IMR-90 (cell line): Measurements from ENCODE around the gene UNC5A.

Experiments
- BHLHE40 ChIP-seq: fragments of 150-350 bp; IDR thresholded peaks from 2 replicates; pipeline ENCODE4 v1.6.1; 2016; ENCODE audit warnings: mild to moderate bottlenecking, low read depth, low read length
- CEBPB ChIP-seq: IDR thresholded peaks from 2 replicates; pipeline ENCODE4 v1.6.1; 2012; ENCODE audit warnings: low read depth, low read length, improper control_type of control experiment
- MAZ ChIP-seq: IDR thresholded peaks from 2 replicates; pipeline ENCODE4 v1.6.1; 2012; ENCODE audit warnings: low read depth, mild to moderate bottlenecking, low read length, improper control_type of control experiment, moderate library complexity, borderline replicate concordance
- MXI1 ChIP-seq: IDR thresholded peaks from 2 replicates; pipeline ENCODE4 v1.6.1; 2012; ENCODE audit warnings: low read depth, mild to moderate bottlenecking, low read length, moderate library complexity, borderline replicate concordance
- NFE2L2 ChIP-seq: fragments of 150-350 bp; IDR thresholded peaks from 2 replicates; pipeline ENCODE4 v1.6.1; 2016; ENCODE audit warnings: low read depth, mild to moderate bottlenecking, low read length
- POLR2A ChIP-seq: IDR thresholded peaks from 2 replicates; pipeline ENCODE4 v1.6.1; 2012; ENCODE audit warnings: mild to moderate bottlenecking, low read depth, low read length
- RAD21 ChIP-seq: IDR thresholded peaks from 2 replicates; pipeline ENCODE4 v1.6.1; 2012; ENCODE audit warnings: low read length, improper control_type of control experiment
- RCOR1 ChIP-seq: IDR thresholded peaks from 2 replicates; pipeline ENCODE4 v1.6.1; 2012; ENCODE audit warnings: mild to moderate bottlenecking, low read length, improper control_type of control experiment; ENCODE audit not compliant: insufficient replicate concordance
- RFX5 ChIP-seq: IDR thresholded peaks from 2 replicates; pipeline ENCODE4 v1.8.0; 2012; ENCODE audit warnings: low read depth, mild to moderate bottlenecking, low read length, moderate library complexity
- SMC3 ChIP-seq: fragments of 150-350 bp; IDR thresholded peaks from 2 replicates; pipeline ENCODE4 v1.6.1; 2016; ENCODE audit warnings: low read depth, mild to moderate bottlenecking, antibody characterized with exemption, low read length, moderate library complexity
- TF ChIP-seq, protein P1 (sequence below): conservative IDR thresholded peaks from 2 replicates; pipeline ENCODE4 v1.5.1; 2012; ENCODE audit warnings: mild to moderate bottlenecking, low read depth, low read length, improper control_type of control experiment
- TF ChIP-seq, protein P2 (sequence below): fragments of 150-350 bp; IDR thresholded peaks from 2 replicates; pipeline ENCODE4 v1.6.1; 2016; ENCODE audit warnings: low read depth, mild to moderate bottlenecking, low read length, moderate library complexity, borderline replicate concordance
- TF ChIP-seq, protein P3 (sequence below): fragments of 150-350 bp; IDR thresholded peaks from 2 replicates; pipeline ENCODE4 v1.6.1; 2017; ENCODE audit warnings: mild to moderate bottlenecking, antibody characterized with exemption, low read length, low read depth

DNA sequence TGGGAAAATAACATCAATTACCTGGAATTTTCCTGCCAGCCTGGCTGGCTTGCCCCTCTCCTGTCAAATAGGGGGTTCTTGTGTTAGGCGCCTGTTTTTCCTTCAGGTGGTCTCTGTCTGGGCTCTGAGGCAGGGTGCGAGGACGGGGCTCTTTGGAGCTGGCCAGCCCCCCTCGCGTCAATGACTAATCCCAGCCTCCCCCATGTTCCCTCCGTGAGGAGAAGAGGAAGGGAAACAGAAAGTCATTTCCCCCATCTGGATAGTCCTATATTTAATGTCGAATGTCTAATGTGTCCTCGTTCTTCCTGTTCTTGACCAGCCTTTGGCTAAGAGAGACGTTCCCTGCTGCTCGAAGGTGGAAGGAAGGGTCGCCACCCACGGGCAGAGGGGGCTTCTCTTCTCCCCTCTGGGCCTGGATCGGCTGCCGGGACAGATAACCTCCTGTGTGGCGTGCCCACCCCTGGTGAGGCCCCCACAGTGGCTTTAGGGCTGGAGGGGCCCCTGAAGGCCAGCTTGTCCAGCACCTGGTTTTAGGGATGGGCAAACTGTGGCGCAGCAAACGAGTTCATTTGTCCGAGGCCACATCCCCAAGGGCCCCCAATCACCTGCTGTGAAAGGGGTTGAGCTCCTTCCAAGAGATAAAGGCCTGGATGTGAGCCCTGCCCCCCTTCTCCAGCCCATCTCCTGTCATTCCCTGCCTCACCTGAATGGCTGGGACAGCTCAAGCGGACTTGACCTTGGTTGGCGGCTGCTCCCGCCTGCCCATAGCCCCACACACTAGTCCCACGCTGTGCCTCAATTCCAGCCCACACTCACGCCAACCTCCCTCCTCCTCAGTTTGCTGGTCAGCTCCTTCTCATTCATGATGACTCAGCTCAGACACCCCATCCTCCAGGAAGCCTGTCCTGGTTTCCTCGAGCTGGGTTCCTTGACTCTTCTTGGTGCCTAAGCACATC is 35.9 kb upstream of the UNC5A start:
- TF ChIP-seq, protein P1, sequence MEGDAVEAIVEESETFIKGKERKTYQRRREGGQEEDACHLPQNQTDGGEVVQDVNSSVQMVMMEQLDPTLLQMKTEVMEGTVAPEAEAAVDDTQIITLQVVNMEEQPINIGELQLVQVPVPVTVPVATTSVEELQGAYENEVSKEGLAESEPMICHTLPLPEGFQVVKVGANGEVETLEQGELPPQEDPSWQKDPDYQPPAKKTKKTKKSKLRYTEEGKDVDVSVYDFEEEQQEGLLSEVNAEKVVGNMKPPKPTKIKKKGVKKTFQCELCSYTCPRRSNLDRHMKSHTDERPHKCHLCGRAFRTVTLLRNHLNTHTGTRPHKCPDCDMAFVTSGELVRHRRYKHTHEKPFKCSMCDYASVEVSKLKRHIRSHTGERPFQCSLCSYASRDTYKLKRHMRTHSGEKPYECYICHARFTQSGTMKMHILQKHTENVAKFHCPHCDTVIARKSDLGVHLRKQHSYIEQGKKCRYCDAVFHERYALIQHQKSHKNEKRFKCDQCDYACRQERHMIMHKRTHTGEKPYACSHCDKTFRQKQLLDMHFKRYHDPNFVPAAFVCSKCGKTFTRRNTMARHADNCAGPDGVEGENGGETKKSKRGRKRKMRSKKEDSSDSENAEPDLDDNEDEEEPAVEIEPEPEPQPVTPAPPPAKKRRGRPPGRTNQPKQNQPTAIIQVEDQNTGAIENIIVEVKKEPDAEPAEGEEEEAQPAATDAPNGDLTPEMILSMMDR: no peak
- no peak for TF ChIP-seq MAZ
- TF ChIP-seq NFE2L2: no peak
- no peak for TF ChIP-seq SMC3
- TF ChIP-seq RCOR1: no peak
- TF ChIP-seq MXI1: no peak
- TF ChIP-seq POLR2A: no peak
- TF ChIP-seq, protein P2, sequence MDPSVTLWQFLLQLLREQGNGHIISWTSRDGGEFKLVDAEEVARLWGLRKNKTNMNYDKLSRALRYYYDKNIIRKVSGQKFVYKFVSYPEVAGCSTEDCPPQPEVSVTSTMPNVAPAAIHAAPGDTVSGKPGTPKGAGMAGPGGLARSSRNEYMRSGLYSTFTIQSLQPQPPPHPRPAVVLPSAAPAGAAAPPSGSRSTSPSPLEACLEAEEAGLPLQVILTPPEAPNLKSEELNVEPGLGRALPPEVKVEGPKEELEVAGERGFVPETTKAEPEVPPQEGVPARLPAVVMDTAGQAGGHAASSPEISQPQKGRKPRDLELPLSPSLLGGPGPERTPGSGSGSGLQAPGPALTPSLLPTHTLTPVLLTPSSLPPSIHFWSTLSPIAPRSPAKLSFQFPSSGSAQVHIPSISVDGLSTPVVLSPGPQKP: no peak
- no peak for TF ChIP-seq RFX5
- TF ChIP-seq BHLHE40: no peak
- TF ChIP-seq, protein P3, sequence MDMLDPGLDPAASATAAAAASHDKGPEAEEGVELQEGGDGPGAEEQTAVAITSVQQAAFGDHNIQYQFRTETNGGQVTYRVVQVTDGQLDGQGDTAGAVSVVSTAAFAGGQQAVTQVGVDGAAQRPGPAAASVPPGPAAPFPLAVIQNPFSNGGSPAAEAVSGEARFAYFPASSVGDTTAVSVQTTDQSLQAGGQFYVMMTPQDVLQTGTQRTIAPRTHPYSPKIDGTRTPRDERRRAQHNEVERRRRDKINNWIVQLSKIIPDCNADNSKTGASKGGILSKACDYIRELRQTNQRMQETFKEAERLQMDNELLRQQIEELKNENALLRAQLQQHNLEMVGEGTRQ: no peak
- TF ChIP-seq CEBPB: no peak
- no peak for TF ChIP-seq RAD21
